ENCODE results near the gene SPTBN5.

GRCh38 chr15:41840673-41841072 is 53.2 kb downstream of the SPTBN5 start:
- TF ChIP-seq, protein P1, sequence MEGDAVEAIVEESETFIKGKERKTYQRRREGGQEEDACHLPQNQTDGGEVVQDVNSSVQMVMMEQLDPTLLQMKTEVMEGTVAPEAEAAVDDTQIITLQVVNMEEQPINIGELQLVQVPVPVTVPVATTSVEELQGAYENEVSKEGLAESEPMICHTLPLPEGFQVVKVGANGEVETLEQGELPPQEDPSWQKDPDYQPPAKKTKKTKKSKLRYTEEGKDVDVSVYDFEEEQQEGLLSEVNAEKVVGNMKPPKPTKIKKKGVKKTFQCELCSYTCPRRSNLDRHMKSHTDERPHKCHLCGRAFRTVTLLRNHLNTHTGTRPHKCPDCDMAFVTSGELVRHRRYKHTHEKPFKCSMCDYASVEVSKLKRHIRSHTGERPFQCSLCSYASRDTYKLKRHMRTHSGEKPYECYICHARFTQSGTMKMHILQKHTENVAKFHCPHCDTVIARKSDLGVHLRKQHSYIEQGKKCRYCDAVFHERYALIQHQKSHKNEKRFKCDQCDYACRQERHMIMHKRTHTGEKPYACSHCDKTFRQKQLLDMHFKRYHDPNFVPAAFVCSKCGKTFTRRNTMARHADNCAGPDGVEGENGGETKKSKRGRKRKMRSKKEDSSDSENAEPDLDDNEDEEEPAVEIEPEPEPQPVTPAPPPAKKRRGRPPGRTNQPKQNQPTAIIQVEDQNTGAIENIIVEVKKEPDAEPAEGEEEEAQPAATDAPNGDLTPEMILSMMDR (conservative IDR thresholded peaks at IDR 0.05; ENCODE audit: low read depth, low read length), result no peak
- TF ChIP-seq EZH2 (IDR thresholded peaks at IDR 0.05; ENCODE audit: borderline replicate concordance, low read depth, low read length, poor library complexity, severe bottlenecking), result no peak

Data from A673 (cell line).